ENCODE data around the gene ERVFRD-1.

Gene ERVFRD-1

GRCh38 chr6:11066505-11067347, 44.8 kb downstream of the ERVFRD-1 start:
- no peak for DNase-seq
- no peak overlapping the region for H3K27ac ChIP-seq (ENCODE audit: low read length)
- H3K9ac ChIP-seq (ENCODE audit: low read length), result no peak overlapping the region
- TF ChIP-seq CTCF (IDR thresholded peaks at IDR 0.05; ENCODE audit: low read length) (no peak), EZH2phosphoT487 (IDR thresholded peaks at IDR 0.05; ENCODE audit: low read length) (no peak), EZH2 (optimal IDR thresholded peaks at IDR 0.05; ENCODE audit: low read depth, low read length) (no peak)
- no peaks in the 10 kb centered on the region for H3K4me1 ChIP-seq (ENCODE audit: low read length)
- H3K27me3 ChIP-seq (replicated peaks; ENCODE audit: insufficient read depth, low read length), result no peaks in the 10 kb centered on the region
- no peaks in the 10 kb centered on the region for H3K9me2 ChIP-seq (replicated peaks; ENCODE audit: insufficient read depth, low read length)
- H2AFZ ChIP-seq (ENCODE audit: low read length), result no peak overlapping the region
- no peaks in the 10 kb centered on the region for H4K20me1 ChIP-seq (ENCODE audit: insufficient read depth, low read length)
- H3K4me3 ChIP-seq (ENCODE audit: low read length), result no peak overlapping the region
- no peaks in the 10 kb centered on the region for H3K36me3 ChIP-seq (replicated peaks; ENCODE audit: insufficient read depth, low read length)
- no peak overlapping the region for H3K4me2 ChIP-seq (ENCODE audit: low read depth, low read length)
- no peaks in the 10 kb centered on the region for H3K9me3 ChIP-seq (replicated peaks; ENCODE audit: insufficient read depth, low read length)
- no peaks in the 10 kb centered on the region for H3F3A ChIP-seq (ENCODE audit: insufficient read depth, low read length)
- H3K79me2 ChIP-seq (ENCODE audit: low read length), result no peaks in the 10 kb centered on the region

- no peaks in the 10 kb centered on the region for H3K79me2 ChIP-seq (ENCODE audit: low read length)
Measured at GRCh38 chr6:11065436-11066202, 45.9 kb downstream of the ERVFRD-1 start.

GRCh38 chr6:11064836-11065235, 46.7 kb downstream of the ERVFRD-1 start:
- TF ChIP-seq CTCF (IDR thresholded peaks at IDR 0.05; ENCODE audit: low read length), result no peak
- TF ChIP-seq EZH2 (optimal IDR thresholded peaks at IDR 0.05; ENCODE audit: low read depth, low read length), result no peak
- TF ChIP-seq EZH2phosphoT487 (IDR thresholded peaks at IDR 0.05; ENCODE audit: low read length), result no peak
- Histone ChIP-seq H3K27me3 (replicated peaks; ENCODE audit: insufficient read depth, low read length) (no peaks in the 10 kb centered on the region), H3K9me2 (replicated peaks; ENCODE audit: insufficient read depth, low read length) (no peaks in the 10 kb centered on the region), H3K27ac (ENCODE audit: low read length) (no peak overlapping the region), H3K36me3 (replicated peaks; ENCODE audit: insufficient read depth, low read length) (no peaks in the 10 kb centered on the region), H3K9ac (ENCODE audit: low read length) (no peak overlapping the region), H3K4me3 (ENCODE audit: low read length) (no peak overlapping the region), H2AFZ (ENCODE audit: low read length) (no peak overlapping the region), H3K79me2 (ENCODE audit: low read length) (no peaks in the 10 kb centered on the region), H3K4me2 (ENCODE audit: low read depth, low read length) (no peak overlapping the region), H3F3A (ENCODE audit: insufficient read depth, low read length) (no peaks in the 10 kb centered on the region), H3K4me1 (ENCODE audit: low read length) (no peaks in the 10 kb centered on the region), H4K20me1 (ENCODE audit: insufficient read depth, low read length) (no peaks in the 10 kb centered on the region), H3K9me3 (replicated peaks; ENCODE audit: insufficient read depth, low read length) (no peaks in the 10 kb centered on the region)
- DNase-seq, result no peak

More at GRCh38 chr6:11065436-11066202, 45.9 kb downstream of the ERVFRD-1 start:
- no peak overlapping the region for H3K9ac ChIP-seq (ENCODE audit: low read length)
- no peaks in the 10 kb centered on the region for H3F3A ChIP-seq (ENCODE audit: insufficient read depth, low read length)
- no peaks in the 10 kb centered on the region for H3K9me2 ChIP-seq (replicated peaks; ENCODE audit: insufficient read depth, low read length)
- no peaks in the 10 kb centered on the region for H3K27me3 ChIP-seq (replicated peaks; ENCODE audit: insufficient read depth, low read length)
- H3K27ac ChIP-seq (ENCODE audit: low read length), result no peak overlapping the region
- no peaks in the 10 kb centered on the region for H3K4me1 ChIP-seq (ENCODE audit: low read length)
- H3K4me3 ChIP-seq (ENCODE audit: low read length), result no peak overlapping the region
- H2AFZ ChIP-seq (ENCODE audit: low read length), result no peak overlapping the region
- H3K4me2 ChIP-seq (ENCODE audit: low read depth, low read length), result no peak overlapping the region
- no peaks in the 10 kb centered on the region for H3K36me3 ChIP-seq (replicated peaks; ENCODE audit: insufficient read depth, low read length)
- no peak for DNase-seq
- TF ChIP-seq CTCF (IDR thresholded peaks at IDR 0.05; ENCODE audit: low read length), result no peak
- TF ChIP-seq EZH2 (optimal IDR thresholded peaks at IDR 0.05; ENCODE audit: low read depth, low read length), result no peak
- no peak for TF ChIP-seq EZH2phosphoT487 (IDR thresholded peaks at IDR 0.05; ENCODE audit: low read length)
- no peaks in the 10 kb centered on the region for H3K9me3 ChIP-seq (replicated peaks; ENCODE audit: insufficient read depth, low read length)
- H4K20me1 ChIP-seq (ENCODE audit: insufficient read depth, low read length), result no peaks in the 10 kb centered on the region

Data from MM.1S (cell line).